SK-N-SH treated with all-trans-retinoic acid at 6 μM for 48 hours (cell line): ENCODE data around the gene TMEM156.

Experiments
- ATAC-seq: fragments of 200-7000 bp; cut with Tn5 transposase; 3 replicates; pipeline ENCODE4 v1.9.1; 2020; ENCODE audit warnings: mild to moderate bottlenecking, moderate library complexity
- CSRNP3 ChIP-seq: fragments of 250-450 bp; sonication (Bioruptor Pico); IDR thresholded peaks from 2 replicates; pipeline ENCODE4 v1.5.1; 2021; ENCODE audit warnings: mild to moderate bottlenecking, moderate library complexity
- POU6F1 ChIP-seq: fragments of 250-450 bp; sonication (Bioruptor Pico); IDR thresholded peaks from 2 replicates; pipeline ENCODE4 v1.8.0; 2021; ENCODE audit warnings: low read depth, mild to moderate bottlenecking, moderate library complexity, borderline replicate concordance
- ZFP3 ChIP-seq: fragments of 250-450 bp; sonication (Bioruptor Pico); IDR thresholded peaks from 2 replicates; pipeline ENCODE4 v1.5.0; 2020; ENCODE audit warnings: mild to moderate bottlenecking, moderate library complexity

TMEM156 gene

GRCh38 chr4:38919494-38919893 lies 112.7 kb downstream of the TMEM156 start (continued):
- no peak for TF ChIP-seq POU6F1 (CRISPR knock-in tag)

GRCh38 chr4:38917481-38918025 lies 114.7 kb downstream of the TMEM156 start:
- TF ChIP-seq ZFP3 (CRISPR knock-in tag), result no peak
- TF ChIP-seq CSRNP3, result no peak
- no peak for ATAC-seq
